OCI-LY3 (cell line): ENCODE results near the gene OPALIN.
A peak's percentile ranks its signal among the peaks of the same experiment; 100 is the strongest.

Experiments used
- H2AFZ ChIP-seq: fragments of 200-600, 300-600 bp; shearing (Covaris generic); 2 replicates; pipeline ENCODE4 v1.6.0; 2014; ENCODE audit warnings: antibody characterized with exemption, low read depth, low read length
- H3K27ac ChIP-seq: fragments of 200-600, 300-600 bp; sonication (generic); 2 replicates; pipeline ENCODE4 v1.5.1; 2014; ENCODE audit warnings: mild to moderate bottlenecking, low read length, moderate library complexity, mixed read lengths
- H3K27me3 ChIP-seq: fragments of 200-600, 300-600 bp; sonication (generic); 2 replicates; pipeline ENCODE4 v1.6.1; 2014; ENCODE audit warnings: low read depth, low read length, mixed read lengths
- H3K36me3 ChIP-seq: fragments of 200-600, 300-600 bp; sonication (generic); replicated peaks from 2 replicates; pipeline ENCODE3; 2014; ENCODE audit warnings: low read depth, low read length, mixed read lengths
- H3K4me1 ChIP-seq: fragments of 300-600, 200-600 bp; sonication (generic); 2 replicates; pipeline ENCODE4 v1.6.1; 2014; ENCODE audit warnings: low read length, mixed read lengths
- H3K4me2 ChIP-seq: fragments of 200-600, 300-600 bp; sonication (generic); 2 replicates; pipeline ENCODE4 v1.6.1; 2014; ENCODE audit warnings: low read length, mixed read lengths
- H3K4me3 ChIP-seq: fragments of 300-600, 200-600 bp; sonication (generic); 2 replicates; pipeline ENCODE4 v1.5.1; 2014; ENCODE audit warnings: antibody characterized with exemption, mild to moderate bottlenecking, low read length, moderate library complexity
- H3K79me2 ChIP-seq: fragments of 300-600, 200-600 bp; shearing (Covaris generic); 2 replicates; pipeline ENCODE4 v1.6.1; 2014; ENCODE audit warnings: mild to moderate bottlenecking, low read length, mixed read lengths
- H3K9ac ChIP-seq: fragments of 300-600, 200-600 bp; shearing (Covaris generic); 2 replicates; pipeline ENCODE4 v1.6.0; 2014; ENCODE audit warnings: mild to moderate bottlenecking, low read length, moderate library complexity
- H3K9me3 ChIP-seq: fragments of 200-600, 300-600 bp; shearing (Covaris generic); 2 replicates; pipeline ENCODE4 v1.6.1; 2014; ENCODE audit warnings: low read length, mixed read lengths; ENCODE audit not compliant: insufficient read depth
- H4K20me1 ChIP-seq: fragments of 200-600, 300-600 bp; sonication (generic); 2 replicates; pipeline ENCODE4 v1.6.1; 2016; ENCODE audit warnings: low read length, mixed read lengths; ENCODE audit not compliant: insufficient read depth
- EZH2phosphoT487 ChIP-seq: fragments of 200-600 bp; shearing (Covaris generic); IDR thresholded peaks from 2 replicates; pipeline ENCODE4 v1.6.1; 2018; ENCODE audit warnings: antibody characterized with exemption, mixed run types, low read depth
- TF ChIP-seq, protein P1 (sequence below): fragments of 200-600, 300-600 bp; sonication (generic); IDR thresholded peaks from 2 replicates; pipeline ENCODE4 v1.5.1; 2014; ENCODE audit warnings: antibody characterized with exemption, low read length, low read depth

OPALIN gene

GRCh38 chr10:96378741-96379140, 19.9 kb upstream of the OPALIN start:
- H2AFZ ChIP-seq = no peak overlapping the region
- no peak for TF ChIP-seq EZH2phosphoT487
- TF ChIP-seq, protein P1, sequence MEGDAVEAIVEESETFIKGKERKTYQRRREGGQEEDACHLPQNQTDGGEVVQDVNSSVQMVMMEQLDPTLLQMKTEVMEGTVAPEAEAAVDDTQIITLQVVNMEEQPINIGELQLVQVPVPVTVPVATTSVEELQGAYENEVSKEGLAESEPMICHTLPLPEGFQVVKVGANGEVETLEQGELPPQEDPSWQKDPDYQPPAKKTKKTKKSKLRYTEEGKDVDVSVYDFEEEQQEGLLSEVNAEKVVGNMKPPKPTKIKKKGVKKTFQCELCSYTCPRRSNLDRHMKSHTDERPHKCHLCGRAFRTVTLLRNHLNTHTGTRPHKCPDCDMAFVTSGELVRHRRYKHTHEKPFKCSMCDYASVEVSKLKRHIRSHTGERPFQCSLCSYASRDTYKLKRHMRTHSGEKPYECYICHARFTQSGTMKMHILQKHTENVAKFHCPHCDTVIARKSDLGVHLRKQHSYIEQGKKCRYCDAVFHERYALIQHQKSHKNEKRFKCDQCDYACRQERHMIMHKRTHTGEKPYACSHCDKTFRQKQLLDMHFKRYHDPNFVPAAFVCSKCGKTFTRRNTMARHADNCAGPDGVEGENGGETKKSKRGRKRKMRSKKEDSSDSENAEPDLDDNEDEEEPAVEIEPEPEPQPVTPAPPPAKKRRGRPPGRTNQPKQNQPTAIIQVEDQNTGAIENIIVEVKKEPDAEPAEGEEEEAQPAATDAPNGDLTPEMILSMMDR = no peak
- no peak overlapping the region for H3K4me2 ChIP-seq
- H3K36me3 ChIP-seq = no peaks in the 10 kb centered on the region
- H3K79me2 ChIP-seq = no peaks in the 10 kb centered on the region
- H3K9me3 ChIP-seq = no peaks in the 10 kb centered on the region
- H4K20me1 ChIP-seq = no peaks in the 10 kb centered on the region; the same call in 1 of the 2 replicates
- no peak overlapping the region for H3K9ac ChIP-seq
- no peak overlapping the region for H3K4me3 ChIP-seq
- no peak overlapping the region for H3K27ac ChIP-seq
- peaks cover 25% of the 10 kb centered on the region for H3K4me1 ChIP-seq
- H3K27me3 ChIP-seq = peaks cover 27% of the 10 kb centered on the region

DNA sequence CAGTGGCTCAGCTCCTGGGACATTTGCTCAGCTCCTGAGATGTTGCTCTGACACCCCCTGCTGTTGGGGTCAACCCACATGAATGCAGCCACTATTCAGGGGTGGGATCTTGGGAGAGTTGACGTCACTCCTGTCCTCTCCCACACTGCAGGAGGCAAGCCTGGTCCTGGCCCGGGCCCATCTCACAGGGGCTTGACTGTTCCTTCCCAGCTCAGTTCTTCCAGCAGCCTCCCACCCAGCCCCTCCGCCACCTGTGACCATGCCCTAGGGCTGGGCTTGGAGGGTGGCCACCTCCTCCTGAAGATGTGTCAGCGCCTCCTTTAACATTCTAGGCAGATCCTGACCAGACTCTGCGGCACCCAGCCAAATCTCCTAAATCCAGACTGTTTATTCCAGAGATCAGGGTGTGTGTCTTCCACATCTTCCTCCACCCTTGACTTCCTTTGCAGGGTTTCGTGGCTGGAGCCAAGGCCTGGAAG, 19.1 kb upstream of the OPALIN start:
- no peaks in the 10 kb centered on the region for H3K9me3 ChIP-seq
- H3K9ac ChIP-seq = no peak overlapping the region
- no peaks in the 10 kb centered on the region for H3K79me2 ChIP-seq
- H3K4me1 ChIP-seq = peaks cover 25% of the 10 kb centered on the region
- H3K27ac ChIP-seq = no peak overlapping the region
- no peaks in the 10 kb centered on the region for H3K36me3 ChIP-seq
- no peak overlapping the region for H3K4me3 ChIP-seq
- no peak overlapping the region for H3K4me2 ChIP-seq
- peaks cover 30% of the 10 kb centered on the region for H3K27me3 ChIP-seq
- no peak overlapping the region for H2AFZ ChIP-seq
- TF ChIP-seq, protein P1 = no peak
- H4K20me1 ChIP-seq = no peaks in the 10 kb centered on the region; the same call in 1 of the 2 replicates

- peaks cover 25% of the 10 kb centered on the region for H3K4me1 ChIP-seq
- no peak overlapping the region for H2AFZ ChIP-seq
- TF ChIP-seq, protein P1 = no peak
- TF ChIP-seq EZH2phosphoT487 = no peak
- no peaks in the 10 kb centered on the region for H3K36me3 ChIP-seq
- peak overlapping the region; percentile 90 for H3K4me2 ChIP-seq
- no peaks in the 10 kb centered on the region for H3K9me3 ChIP-seq
- H3K27me3 ChIP-seq = peaks cover 34% of the 10 kb centered on the region
- H4K20me1 ChIP-seq = no peaks in the 10 kb centered on the region; the same call in 1 of the 2 replicates
- no peak overlapping the region for H3K27ac ChIP-seq
- no peaks in the 10 kb centered on the region for H3K79me2 ChIP-seq
- peak overlapping the region; percentile 20; the same call in 1 of the 2 replicates for H3K4me3 ChIP-seq
- no peak overlapping the region for H3K9ac ChIP-seq
Measured at GRCh38 chr10:96376483-96376882, 17.7 kb upstream of the OPALIN start.

DNA sequence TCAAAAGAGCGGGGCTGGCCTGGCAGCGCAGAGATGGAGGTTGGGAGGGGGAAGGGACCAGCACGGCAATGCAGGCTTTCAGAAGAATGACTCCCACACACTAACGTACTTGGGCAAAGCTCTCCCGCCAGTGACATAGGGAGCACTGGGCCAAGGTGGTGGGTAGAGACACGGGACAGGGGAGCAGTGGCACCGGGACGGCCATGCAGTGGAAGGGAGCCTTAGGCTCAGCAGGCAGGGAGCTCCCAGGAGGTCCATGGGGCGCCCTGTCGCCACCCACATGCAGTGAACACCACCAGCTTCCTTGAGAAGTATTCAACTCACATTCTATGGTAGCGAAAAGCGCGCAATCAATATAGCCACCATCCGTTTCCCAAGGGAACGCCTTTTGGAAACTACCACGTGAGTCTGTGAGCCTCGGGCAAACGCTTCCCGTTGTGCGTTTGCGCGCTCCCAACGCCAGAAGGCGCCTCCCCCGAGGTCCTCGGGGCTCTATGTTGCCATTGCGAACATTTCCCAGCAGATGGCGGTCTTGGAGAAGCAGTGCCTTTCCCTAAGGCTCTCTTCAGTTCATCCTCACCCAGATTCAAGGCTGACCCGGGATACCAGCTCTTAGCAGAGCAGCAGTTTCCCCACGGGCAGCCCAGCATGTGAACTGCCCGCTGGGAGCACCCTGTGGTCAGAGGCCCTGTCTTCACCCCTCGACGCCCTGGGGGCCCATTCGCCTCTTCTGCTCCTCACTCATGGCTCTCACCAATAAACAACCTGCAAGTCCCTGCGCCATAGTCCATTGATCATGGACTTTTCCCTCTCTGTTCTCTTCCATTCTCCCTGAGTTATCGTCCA, 16.4 kb upstream of the OPALIN start:
- H3K36me3 ChIP-seq = no peaks in the 10 kb centered on the region
- H3K27ac ChIP-seq = no peak overlapping the region
- no peaks in the 10 kb centered on the region for H3K9me3 ChIP-seq
- no peaks in the 10 kb centered on the region for H3K79me2 ChIP-seq
- H3K4me3 ChIP-seq = peak overlapping the region; percentile 96
- peak overlapping the region; percentile 56 for H3K9ac ChIP-seq
- H3K27me3 ChIP-seq = peaks cover 34% of the 10 kb centered on the region
- TF ChIP-seq EZH2phosphoT487 = no peak
- TF ChIP-seq, protein P1 = peak; percentile 86
- H2AFZ ChIP-seq = peak overlapping the region; percentile 93
- H3K4me2 ChIP-seq = peak overlapping the region; percentile 90
- H4K20me1 ChIP-seq = no peaks in the 10 kb centered on the region; the same call in 1 of the 2 replicates
- H3K4me1 ChIP-seq = peaks cover 25% of the 10 kb centered on the region
